ENCODE results near the gene PYGB. TPM values are rescaled to one million over a fixed set of nuclear protein-coding genes. Genes with fewer than 3 reads are reported as not detected.

Gene PYGB
- polyA plus RNA-seq, 1 experiment: 68.8 TPM

GRCh38 chr20:25243416-25243979 is 4.4 kb upstream of the PYGB start:
- Histone ChIP-seq H3K4me3 (ENCODE audit: low read depth, low read length) (no peak overlapping the region), H3K36me3 (ENCODE audit: control insufficient read depth, insufficient read depth, low read length) (no peaks in the 10 kb centered on the region), H3K27me3 (ENCODE audit: control insufficient read depth, insufficient read depth, low read length) (no peaks in the 10 kb centered on the region)
- CTCF ChIA-PET: no interaction called here
- POLR2A ChIA-PET: no interaction called here
- no peak for TF ChIP-seq CTCF (IDR thresholded peaks at IDR 0.05; ENCODE audit: insufficient read depth, low read depth, low read length)
- DNase-seq (ENCODE audit: low read depth): no peak

- H3K36me3 ChIP-seq (ENCODE audit: control insufficient read depth, insufficient read depth, low read length): no peaks in the 10 kb centered on the region
- CTCF ChIA-PET: no interaction called here
- no peak for TF ChIP-seq CTCF (IDR thresholded peaks at IDR 0.05; ENCODE audit: insufficient read depth, low read depth, low read length)
- POLR2A ChIA-PET: no interaction called here
- H3K27me3 ChIP-seq (ENCODE audit: control insufficient read depth, insufficient read depth, low read length): no peaks in the 10 kb centered on the region
- no peak overlapping the region for H3K4me3 ChIP-seq (ENCODE audit: low read depth, low read length)
- no peak for DNase-seq (ENCODE audit: low read depth)
Observed at GRCh38 chr20:25244976-25245375, 2.9 kb upstream of the PYGB start.

GRCh38 chr20:25245461-25245860 is 2.4 kb upstream of the PYGB start:
- no peak overlapping the region for H3K4me3 ChIP-seq (ENCODE audit: low read depth, low read length)
- CTCF ChIA-PET: interaction anchor here (1.2 kb wide), 1 partner anchor 39 kb away, joined by 4 read pairs; no protein-coding TSS in a partner anchor
- POLR2A ChIA-PET: no interaction called here
- DNase-seq (ENCODE audit: low read depth): no peak
- no peaks in the 10 kb centered on the region for H3K27me3 ChIP-seq (ENCODE audit: control insufficient read depth, insufficient read depth, low read length)
- H3K36me3 ChIP-seq (ENCODE audit: control insufficient read depth, insufficient read depth, low read length): no peaks in the 10 kb centered on the region
- TF ChIP-seq CTCF (IDR thresholded peaks at IDR 0.05; ENCODE audit: insufficient read depth, low read depth, low read length): no peak

GRCh38 chr20:25246182-25246999 is 1.5 kb upstream of the PYGB start:
- 0 out of 2 replicates have a peak, but pooled peaks cover 2% of the 10 kb centered on the region for H3K36me3 ChIP-seq (ENCODE audit: control insufficient read depth, insufficient read depth, low read length)
- DNase-seq (ENCODE audit: low read depth): no peak
- no peaks in the 10 kb centered on the region for H3K27me3 ChIP-seq (ENCODE audit: control insufficient read depth, insufficient read depth, low read length)
- ChIA-PET POLR2A (interaction anchor here (0.7 kb wide), 1 partner anchor 15 kb away, joined by 3 read pairs; no protein-coding TSS in a partner anchor), CTCF (interaction anchor here (0.6 to 2.4 kb wide), 9 partner anchors 9 to 218 kb away, joined by 3 to 9 read pairs (median 4); no protein-coding TSS in a partner anchor)
- no peak overlapping the region for H3K4me3 ChIP-seq (ENCODE audit: low read depth, low read length)
- TF ChIP-seq CTCF (IDR thresholded peaks at IDR 0.05; ENCODE audit: insufficient read depth, low read depth, low read length): no peak

- Histone ChIP-seq H3K27me3 (ENCODE audit: control insufficient read depth, insufficient read depth, low read length) (no peaks in the 10 kb centered on the region), H3K36me3 (ENCODE audit: control insufficient read depth, insufficient read depth, low read length) (0 out of 2 replicates have a peak, but pooled peaks cover 2% of the 10 kb centered on the region), H3K4me3 (ENCODE audit: low read depth, low read length) (peak overlapping the region; percentile 61)
- CTCF ChIA-PET: interaction anchor here (0.6 to 2.4 kb wide), 10 partner anchors 9 to 217 kb away, joined by 3 to 9 read pairs (median 4); no protein-coding TSS in a partner anchor
- POLR2A ChIA-PET: interaction anchor here (0.6 to 0.7 kb wide), 2 partner anchors 16 to 124 kb away, joined by 3 to 8 read pairs; no protein-coding TSS in a partner anchor
- no peak for DNase-seq (ENCODE audit: low read depth)
- peak; percentile 75 for TF ChIP-seq CTCF (IDR thresholded peaks at IDR 0.05; ENCODE audit: insufficient read depth, low read depth, low read length)
Observed at GRCh38 chr20:25247000-25247517, 826 bp upstream of the PYGB start.

Measured in BJ (cell line).